ENCODE data around the gene RAPGEF2.

DNA sequence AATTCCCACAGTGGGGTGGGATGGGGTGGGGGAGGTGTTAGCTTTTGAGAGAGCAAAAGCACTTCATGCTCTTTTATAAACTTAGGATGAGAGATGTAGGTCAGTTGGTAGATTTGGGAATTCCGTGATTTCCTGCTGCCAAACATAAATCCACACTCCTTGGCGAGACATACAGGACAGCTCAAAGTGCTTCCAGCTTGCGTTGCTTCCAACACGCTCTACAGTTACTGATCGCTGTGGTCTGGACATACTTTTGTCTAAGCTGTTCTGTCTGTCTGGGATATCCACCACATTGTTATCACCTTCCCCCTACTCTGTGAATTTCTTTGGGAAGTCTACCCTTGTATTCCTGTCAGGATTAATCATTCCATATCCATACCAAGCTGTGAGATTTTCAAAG is 117.5 kb downstream of the RAPGEF2 start:
- TF ChIP-seq, protein P1, sequence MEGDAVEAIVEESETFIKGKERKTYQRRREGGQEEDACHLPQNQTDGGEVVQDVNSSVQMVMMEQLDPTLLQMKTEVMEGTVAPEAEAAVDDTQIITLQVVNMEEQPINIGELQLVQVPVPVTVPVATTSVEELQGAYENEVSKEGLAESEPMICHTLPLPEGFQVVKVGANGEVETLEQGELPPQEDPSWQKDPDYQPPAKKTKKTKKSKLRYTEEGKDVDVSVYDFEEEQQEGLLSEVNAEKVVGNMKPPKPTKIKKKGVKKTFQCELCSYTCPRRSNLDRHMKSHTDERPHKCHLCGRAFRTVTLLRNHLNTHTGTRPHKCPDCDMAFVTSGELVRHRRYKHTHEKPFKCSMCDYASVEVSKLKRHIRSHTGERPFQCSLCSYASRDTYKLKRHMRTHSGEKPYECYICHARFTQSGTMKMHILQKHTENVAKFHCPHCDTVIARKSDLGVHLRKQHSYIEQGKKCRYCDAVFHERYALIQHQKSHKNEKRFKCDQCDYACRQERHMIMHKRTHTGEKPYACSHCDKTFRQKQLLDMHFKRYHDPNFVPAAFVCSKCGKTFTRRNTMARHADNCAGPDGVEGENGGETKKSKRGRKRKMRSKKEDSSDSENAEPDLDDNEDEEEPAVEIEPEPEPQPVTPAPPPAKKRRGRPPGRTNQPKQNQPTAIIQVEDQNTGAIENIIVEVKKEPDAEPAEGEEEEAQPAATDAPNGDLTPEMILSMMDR (IDR thresholded peaks at IDR 0.05): no peak
- TF ChIP-seq POLR2A (IDR thresholded peaks at IDR 0.05): no peak
